Esophagus squamous epithelium (tissue), 4 donors: ENCODE results near the gene PIK3AP1.

ENCODE experiments used
- CTCF ChIP-seq, 6 experiments: fragments of 450-650 bp in 4 of 6; fragments of 200-600 bp in 2 of 6; sonication (generic) in 2 of 6; IDR thresholded peaks; one replicate each; pipeline ENCODE4 v1.5.1; 2016 to 2019; ENCODE audit warnings: antibody characterized with exemption in 6 of 6, mild to moderate bottlenecking in 4 of 6, moderate library complexity in 4 of 6
- POLR2A ChIP-seq, 4 donors: fragments of 450-650 bp; IDR thresholded peaks; one replicate each; pipeline ENCODE4 v1.6.1; 2017; ENCODE audit warnings: antibody characterized with exemption in 4 of 4, mild to moderate bottlenecking in 4 of 4, moderate library complexity in 3 of 4

GRCh38 chr10:96745950-96746349 is 25.6 kb upstream of the PIK3AP1 start:
- TF ChIP-seq POLR2A (IDR thresholded peaks at IDR 0.05) (no peak), CTCF (IDR thresholded peaks at IDR 0.05) (no peak)
